ENCODE results near the gene AREG.
A peak's percentile ranks its signal among the peaks of the same experiment; 100 is the strongest.
"Not testable (repeated sequence)": the region's sequence is repeated elsewhere in the genome, so short reads cannot be mapped to it uniquely, and the experiment has no call there.

AREG gene

GRCh38 chr4:74444891-74445642 is at the start of gene AREG:
Gene AREG, plus strand, starts transcription at chr4:74445136. Its CDS starts 210 bp downstream, at chr4:74445346.
- DNase-seq = peak; percentile 95

DNA sequence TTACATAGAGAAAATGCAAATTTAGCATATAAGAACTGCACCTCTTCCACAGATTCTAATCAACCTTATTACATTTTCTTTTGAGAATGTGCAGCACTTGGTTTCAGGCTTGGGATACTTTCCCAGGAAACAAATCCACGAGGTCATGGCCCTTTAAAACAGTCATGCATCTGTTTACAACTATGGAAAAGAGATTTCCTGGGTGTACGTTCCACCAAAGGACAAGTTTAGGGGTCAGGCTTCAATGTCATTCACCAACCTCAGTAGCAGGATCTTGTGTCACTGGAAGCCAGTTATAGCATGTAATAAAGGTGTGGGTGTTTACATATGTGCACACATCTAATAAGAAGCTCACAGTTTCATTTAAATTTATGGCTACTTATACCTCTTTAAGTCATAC is 49.3 kb upstream of the AREG start:
- DNase-seq = no peak

DNA sequence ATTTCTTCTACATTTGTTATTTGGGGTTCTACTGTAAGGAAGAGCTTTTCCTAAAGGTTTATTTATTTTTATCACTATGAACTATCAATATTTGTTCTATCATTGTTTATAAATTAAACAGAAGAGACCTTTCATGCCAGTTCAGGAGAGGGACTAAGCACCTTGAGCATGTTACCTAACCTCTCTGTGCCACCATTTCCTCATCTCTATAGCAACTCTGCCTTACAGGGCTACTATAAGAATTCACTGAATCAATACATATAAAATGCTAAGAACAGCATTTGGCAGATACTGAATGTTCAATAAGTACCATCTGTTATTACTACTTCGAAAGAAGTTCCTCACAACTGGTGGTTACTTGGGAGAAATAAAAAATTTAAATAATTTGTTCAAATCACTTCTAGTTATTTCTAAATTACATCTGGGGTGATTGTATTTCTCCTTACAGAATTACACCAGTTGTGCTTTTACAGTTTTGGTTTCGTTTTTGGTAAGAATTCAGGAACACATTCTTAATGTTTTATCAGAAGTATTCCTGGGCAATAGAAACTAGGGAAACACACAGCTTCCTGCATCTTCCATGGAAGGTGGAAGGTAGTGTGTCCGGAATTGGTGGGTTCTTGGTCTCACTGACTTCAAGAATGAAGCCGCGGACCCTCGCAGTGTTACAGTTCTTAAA is 47.0 kb upstream of the AREG start:
- no peak for DNase-seq

DNA sequence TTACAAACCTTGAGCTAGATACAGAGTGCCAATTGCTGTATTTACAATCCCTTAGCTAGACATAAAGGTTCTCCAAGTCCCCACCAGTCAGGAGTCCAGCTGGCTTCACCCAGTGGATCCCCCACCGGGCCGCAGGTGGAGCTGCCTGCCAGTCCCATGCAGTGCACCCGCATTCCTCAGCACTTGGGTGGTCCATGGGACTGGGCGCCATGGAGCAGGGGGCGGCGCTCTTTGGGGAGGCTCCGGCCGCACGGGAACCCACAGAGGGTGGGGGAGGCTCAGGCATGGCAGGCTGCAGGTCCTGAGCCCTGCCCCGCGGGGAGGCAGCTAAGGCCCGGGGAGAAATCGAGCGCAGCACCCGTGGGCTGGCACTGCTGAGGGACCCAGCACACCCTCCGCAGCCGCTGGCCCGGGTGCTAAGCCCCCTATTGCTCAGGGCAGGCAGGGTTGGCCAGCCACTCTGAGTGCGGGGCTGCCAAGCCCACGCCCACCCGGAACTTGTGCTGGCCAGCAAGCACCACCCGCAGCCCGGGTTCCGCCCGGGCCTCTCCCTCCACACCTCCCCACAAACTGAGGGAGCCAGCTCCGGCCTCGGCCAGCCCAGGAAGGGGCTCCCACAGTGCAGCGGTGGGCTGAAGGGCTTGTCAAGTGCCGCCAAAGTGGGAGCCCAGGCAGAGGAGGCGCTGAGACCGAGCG is 45.9 kb upstream of the AREG start:
- not testable (repeated sequence) for DNase-seq

- DNase-seq = no peak
These were observed 44.5 kb upstream of the AREG start for GRCh38 chr4:74400395-74400794.

GRCh38 chr4:74402692-74403456 is 42.1 kb upstream of the AREG start:
- no peak for DNase-seq

DNA sequence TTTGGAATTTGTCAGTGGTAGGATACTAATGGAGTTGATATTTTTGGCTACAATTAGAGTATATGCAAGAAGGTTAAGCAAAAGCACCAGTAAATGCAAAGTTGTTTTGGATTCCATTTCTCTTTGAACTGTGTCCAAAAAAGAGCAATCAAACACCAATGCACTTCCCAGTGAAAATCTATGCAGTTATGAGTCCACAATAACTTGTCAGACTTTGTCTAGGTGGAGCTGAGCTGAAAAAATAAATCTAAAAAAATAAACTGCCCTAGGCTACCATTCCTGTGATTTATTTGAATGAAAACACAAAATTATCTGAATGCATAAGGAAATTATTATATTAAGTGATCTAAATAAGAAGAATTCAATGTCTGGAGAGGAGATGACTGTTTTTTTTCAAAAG is 37.0 kb upstream of the AREG start:
- DNase-seq = no peak

DNA sequence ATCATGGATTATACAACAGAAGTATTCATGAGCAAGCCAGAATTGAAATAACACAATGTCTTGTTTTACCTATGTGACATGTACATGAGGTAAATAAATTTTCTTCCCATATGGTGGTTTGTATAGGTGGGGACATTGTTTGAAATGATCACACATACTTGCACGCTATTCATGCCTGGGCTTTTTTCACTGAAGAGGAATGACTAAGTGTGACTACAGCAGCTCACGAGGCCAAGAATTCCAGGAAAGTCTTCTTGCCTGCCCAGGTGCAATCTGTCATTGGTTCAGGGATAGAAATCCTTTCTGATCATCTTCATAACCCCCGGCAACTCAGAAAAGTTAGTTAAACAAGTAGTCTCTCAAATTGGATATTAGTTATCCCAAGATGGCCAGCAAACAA is 36.3 kb upstream of the AREG start:
- DNase-seq = no peak

- no peak for DNase-seq
These were observed 34.7 kb upstream of the AREG start for GRCh38 chr4:74410272-74410671.

DNA sequence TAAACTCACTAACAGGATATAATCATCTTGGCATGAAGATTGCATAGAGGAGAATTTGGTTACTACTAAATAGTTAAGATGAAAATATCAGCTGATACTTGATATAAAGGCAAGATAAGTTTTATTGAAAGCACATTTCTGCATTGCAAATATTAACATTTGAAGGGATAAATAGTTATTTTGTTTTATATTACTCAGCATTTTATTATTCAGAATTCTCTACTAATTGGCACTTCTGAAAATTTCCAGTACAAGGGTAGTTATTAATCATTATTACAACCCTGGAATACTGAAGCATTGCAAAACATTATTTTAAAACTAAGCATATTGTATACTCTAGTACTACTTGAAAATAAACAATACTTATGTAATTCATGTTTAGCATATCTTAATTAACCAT is 32.7 kb upstream of the AREG start:
- no peak for DNase-seq

GRCh38 chr4:74413265-74413664 is 31.7 kb upstream of the AREG start:
- no peak for DNase-seq

GRCh38 chr4:74414149-74414809 is 30.7 kb upstream of the AREG start:
- no peak for DNase-seq

- no peak for DNase-seq
These were observed 29.2 kb upstream of the AREG start for GRCh38 chr4:74415602-74416300.

- no peak for DNase-seq
These were observed 26.8 kb upstream of the AREG start for GRCh38 chr4:74418063-74418670.

- no peak for DNase-seq
These were observed 24.1 kb upstream of the AREG start for GRCh38 chr4:74420863-74421262.

- no peak for DNase-seq
These were observed 21.8 kb upstream of the AREG start for GRCh38 chr4:74423104-74423503.

GRCh38 chr4:74424111-74424510 is 20.8 kb upstream of the AREG start:
- no peak for DNase-seq

DNA sequence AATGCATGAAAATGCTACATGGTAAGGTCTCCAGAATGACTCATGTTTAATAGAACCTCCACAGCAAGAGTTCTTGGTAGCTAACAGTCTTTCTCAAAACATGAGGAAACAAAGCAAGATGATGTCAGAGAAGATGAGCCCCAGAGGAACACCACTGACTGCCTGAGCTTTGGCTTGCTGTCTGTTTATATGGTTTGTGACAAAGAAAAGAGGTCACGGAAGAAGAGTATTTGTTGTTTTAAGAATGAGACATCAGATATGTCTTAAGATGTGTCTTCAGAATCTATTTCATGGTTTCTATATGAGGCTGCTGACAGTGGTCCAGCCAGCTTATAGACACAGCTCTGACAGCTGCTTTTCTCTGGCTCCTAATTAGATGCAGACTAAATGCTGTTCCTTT is 18.8 kb upstream of the AREG start:
- no peak for DNase-seq

DNA sequence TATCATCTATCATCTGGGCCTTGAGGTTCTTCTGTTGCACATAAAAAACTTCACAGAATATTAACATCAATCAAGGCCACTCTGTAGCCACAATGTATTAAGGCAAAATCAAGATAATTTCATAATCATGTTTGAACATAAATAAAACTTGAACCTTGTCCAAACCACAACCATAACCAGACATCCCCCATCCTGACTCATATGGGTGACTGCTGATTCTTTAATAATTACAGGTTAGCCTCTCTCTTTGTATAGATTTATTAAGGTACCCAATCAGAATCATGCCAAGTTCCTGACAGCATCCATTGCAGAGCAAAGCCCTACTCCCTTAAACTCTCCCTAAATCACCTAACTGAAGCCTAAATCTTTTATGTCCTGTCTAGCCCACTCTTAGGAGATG is 16.7 kb upstream of the AREG start:
- DNase-seq = no peak

- DNase-seq = no peak
These were observed 13.7 kb upstream of the AREG start for GRCh38 chr4:74431113-74431826.

- no peak for DNase-seq
These were observed 11.9 kb upstream of the AREG start for GRCh38 chr4:74433043-74433442.
